Activated CD4-positive, alpha-beta T cell treated with anti-CD3 and anti-CD28 coated beads for 1 hour (primary cell): ENCODE results near the gene ZNF23.

Experiments
- DNase-seq: peaks from one replicate; pipeline ENCODE4 v3.0.0-alpha.2; 2020

The ZNF23 gene

DNA sequence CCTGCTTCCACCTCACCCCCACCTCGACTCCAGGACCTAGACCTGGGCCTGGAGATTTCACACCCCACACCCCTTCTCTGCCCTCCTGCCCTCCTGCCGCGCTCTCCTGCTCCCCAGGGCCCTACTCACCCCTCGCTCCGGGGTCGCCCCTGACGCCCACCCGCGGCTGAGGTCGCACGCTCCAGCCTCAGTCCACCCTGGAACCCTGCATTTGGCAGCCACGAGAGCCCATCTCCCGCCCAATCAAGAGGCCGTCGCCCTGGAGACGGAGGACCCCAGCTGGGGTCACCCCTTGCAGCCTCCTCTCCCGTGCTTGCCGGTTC, 36.3 kb downstream of the ZNF23 start:
- no peak for DNase-seq

GRCh38 chr16:71424626-71425025, 37.4 kb downstream of the ZNF23 start:
- DNase-seq: no peak

GRCh38 chr16:71423865-71424264, 38.2 kb downstream of the ZNF23 start:
- DNase-seq: no peak

DNA sequence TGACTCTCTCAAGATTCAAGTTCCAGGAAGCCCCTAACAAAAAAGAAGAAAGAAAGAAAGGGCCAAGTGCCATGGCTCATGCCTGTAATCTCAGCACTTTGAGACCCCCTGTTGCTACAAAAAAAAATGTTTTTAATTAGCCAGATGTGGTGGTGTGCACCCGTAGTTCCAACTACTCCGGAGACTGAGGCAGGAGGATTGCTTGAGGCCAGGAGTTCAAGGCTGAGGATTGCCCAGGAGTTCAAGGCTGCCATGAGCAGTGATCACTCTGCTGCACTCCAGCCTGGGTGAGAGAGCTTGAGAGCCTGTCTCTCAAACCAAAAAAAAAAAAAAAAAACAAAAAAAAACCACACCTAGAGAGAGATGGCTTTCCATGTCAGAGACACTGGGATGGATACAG, 39.0 kb downstream of the ZNF23 start:
- DNase-seq: no peak

DNA sequence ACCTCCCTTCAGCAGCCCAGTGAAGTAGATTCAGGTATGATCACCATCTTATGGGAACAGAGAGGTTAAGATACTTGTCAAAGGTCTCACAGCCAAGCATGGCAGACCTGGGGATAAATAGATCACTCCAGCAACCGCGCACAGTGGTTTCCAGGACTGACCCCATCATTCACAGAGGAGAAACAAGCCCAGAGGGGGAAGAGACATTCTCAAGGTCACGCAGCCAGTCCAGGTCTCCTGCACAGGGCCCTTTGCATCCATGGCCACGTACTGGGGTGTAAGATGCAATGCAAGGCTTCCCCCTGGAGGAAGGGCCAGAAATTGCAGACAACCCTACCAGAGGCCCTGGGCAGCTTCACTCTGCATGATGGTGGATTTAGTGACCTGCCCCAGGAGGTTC, 40.1 kb downstream of the ZNF23 start:
- DNase-seq: no peak

DNA sequence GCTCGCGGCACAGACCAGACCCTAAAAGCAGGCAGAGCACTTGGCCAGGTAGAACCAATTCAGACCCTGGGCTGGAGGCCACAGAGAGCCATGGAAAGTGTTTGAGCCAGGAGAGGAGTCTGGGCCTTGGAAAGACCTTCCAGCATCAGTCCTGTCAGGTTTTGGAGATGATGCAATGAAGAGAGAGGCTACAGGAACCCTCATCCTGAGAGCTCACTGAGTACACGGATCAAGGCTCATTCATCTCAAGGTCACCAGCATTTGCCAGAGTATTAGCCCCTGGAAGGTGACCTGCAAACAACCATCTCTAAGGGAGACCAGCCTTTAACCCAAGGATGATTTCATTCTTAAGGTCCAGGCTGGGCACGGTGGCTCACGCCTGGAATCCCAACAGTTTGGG, 48.0 kb downstream of the ZNF23 start:
- no peak for DNase-seq

DNA sequence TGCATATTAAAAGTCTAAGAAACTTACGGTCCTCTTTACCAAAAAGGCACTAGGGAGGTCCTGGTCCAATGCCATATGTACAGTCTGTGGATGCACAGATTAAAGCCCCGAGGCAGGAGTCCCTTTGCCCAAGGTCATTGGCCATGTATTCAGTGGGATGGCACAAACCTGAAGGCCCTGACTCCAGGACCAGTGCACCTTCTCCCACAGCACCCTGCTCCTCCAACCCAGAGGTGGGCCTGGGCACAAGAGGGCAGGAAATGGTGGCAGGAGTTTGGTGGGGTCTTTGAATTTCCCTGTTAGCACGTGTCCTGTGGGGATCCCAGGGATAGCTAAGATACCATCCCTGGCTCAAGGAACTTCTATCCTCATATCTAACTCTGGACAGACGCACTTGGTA, 48.7 kb downstream of the ZNF23 start:
- DNase-seq: no peak

DNA sequence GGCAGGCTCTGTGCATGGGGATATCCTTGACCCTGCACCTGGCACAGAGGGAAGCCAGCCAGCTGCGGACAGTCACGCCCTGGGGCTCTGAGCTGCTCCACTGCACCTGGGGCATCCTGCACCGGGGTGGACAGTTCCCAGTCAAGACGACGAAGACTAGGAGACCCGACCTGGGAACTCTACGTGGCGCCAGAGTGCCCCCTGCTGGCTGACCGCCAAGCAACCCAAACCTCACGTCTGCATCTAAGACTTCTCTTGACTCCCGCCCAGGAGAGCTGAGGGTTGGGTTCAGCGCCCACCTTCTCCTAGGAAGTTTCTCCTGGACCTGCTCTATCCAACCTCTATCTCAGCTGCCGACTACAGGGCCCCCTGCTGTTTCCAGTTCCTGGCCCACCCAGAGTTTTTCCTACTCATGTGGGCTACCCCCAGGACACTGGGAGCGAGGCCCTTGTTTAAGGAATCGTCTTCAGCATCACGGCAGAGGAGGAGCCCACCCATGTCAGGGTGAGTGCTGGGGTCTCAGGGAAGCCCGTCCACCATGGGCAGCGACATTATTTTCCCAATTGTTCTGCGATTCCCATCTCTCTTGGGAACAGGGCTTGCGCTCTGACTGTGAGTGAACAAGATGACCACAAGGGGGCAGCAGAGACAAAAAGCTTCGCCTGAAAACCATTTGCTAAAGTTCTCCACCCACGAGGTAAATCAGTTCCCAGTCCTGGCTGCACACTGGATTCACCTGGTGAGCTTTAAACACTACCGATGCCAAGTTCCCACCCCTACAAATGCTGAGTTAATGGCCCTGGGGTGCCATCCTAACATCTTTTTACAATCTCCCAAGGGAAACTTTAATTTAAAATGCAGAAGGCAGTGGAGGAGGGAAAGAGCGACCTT, 49.5 kb downstream of the ZNF23 start:
- peak; percentile 37 for DNase-seq

- DNase-seq: no peak
Observed at GRCh38 chr16:71410146-71410545, 51.9 kb downstream of the ZNF23 start.

- DNase-seq: no peak
Observed at GRCh38 chr16:71409011-71409775, 52.9 kb downstream of the ZNF23 start.

DNA sequence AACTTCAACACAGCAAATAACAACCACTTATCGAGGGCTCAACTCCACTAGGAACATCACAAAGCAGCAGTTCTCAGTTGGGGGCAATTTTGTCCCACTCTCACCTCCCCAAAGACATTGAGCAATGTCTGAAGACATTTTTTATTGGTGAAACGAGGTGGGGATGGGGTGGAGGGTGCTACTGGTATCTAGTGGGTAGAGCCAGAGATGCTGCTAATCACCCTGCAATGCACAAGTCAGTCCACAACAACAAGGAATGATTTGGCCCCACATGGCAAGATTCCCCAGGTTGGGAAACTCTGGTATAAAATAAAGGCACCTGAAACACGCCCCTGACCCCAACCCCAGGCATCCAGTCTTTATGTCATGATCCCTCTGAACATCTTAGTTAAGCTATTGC, 53.5 kb downstream of the ZNF23 start:
- no peak for DNase-seq

- DNase-seq: no peak
Observed at GRCh38 chr16:71407731-71408130, 54.3 kb downstream of the ZNF23 start.

DNA sequence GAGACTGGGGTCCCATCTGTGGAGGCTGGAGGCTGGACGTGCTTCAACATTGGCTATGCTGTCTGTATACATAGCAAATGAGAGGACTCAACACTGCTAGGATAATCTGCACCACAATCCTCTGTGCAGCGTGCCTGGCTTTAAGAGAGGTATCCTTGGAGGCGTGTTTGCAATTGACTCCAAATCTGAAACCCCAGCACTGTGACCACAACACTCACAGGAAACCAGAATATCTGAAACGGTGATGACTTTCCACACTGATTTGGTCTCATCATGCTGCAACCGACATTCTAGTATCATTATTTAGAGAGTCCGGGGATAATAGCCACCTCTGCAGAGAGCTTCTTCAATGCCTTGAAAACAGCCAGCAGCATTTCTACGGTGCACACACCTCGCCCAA, 55.3 kb downstream of the ZNF23 start:
- no peak for DNase-seq

GRCh38 chr16:71406316-71406715, 55.7 kb downstream of the ZNF23 start:
- no peak for DNase-seq

DNA sequence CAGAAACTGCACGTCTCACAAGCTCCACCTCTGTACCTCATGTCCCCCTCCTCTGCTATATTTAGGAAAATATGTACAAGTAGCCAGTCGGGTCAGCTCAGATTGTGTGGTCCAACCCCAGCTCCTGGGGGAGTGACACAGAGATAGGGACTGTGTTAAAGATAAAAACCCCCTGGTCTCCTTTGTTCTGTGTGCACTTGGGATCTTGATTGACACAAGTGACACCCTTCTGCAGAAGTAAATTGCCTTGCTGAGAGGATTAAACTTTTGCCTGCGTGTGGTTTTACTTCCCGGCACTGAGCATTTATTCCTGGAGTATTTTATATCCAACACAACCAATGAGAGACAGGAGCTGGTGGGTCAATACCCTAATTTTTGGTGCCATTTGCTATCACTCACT, 57.7 kb downstream of the ZNF23 start:
- no peak for DNase-seq

- DNase-seq: no peak
Observed at GRCh38 chr16:71402674-71403073, 59.4 kb downstream of the ZNF23 start.

DNA sequence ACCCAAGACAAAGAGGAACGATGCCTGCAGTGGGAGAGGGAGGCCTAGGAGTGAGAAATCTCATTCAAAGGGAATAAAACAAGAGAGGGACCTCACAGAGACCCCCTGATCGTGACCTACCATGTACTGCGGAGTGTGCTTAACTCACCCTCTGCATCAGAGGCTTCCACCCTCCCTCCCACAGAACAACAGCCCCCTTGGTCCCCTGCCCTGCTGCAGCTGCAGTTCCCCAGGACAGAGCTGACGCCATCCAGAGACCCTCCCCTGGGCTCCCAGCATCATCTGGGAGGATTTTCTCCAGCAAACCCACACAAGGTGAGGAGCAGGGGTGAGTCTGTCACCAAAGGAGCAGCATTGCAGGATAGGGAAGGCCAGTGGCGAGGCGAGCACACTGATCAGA, 60.0 kb downstream of the ZNF23 start:
- DNase-seq: no peak

GRCh38 chr16:71399801-71400563, 62.1 kb downstream of the ZNF23 start:
- DNase-seq: no peak
